Activated T-cell treated with anti-CD3 and anti-CD28 coated beads for 4 hours (primary cell): ENCODE measurements around the gene ZFYVE9.
A peak's percentile ranks its signal among the peaks of the same experiment; 100 is the strongest.
"Not testable (repeated sequence)": the region's sequence is repeated elsewhere in the genome, so short reads cannot be mapped to it uniquely, and the experiment has no call there.

Experiments used
- DNase-seq: peaks from one replicate; pipeline ENCODE4 v3.0.0-alpha.2; 2020

The ZFYVE9 gene, protein sequence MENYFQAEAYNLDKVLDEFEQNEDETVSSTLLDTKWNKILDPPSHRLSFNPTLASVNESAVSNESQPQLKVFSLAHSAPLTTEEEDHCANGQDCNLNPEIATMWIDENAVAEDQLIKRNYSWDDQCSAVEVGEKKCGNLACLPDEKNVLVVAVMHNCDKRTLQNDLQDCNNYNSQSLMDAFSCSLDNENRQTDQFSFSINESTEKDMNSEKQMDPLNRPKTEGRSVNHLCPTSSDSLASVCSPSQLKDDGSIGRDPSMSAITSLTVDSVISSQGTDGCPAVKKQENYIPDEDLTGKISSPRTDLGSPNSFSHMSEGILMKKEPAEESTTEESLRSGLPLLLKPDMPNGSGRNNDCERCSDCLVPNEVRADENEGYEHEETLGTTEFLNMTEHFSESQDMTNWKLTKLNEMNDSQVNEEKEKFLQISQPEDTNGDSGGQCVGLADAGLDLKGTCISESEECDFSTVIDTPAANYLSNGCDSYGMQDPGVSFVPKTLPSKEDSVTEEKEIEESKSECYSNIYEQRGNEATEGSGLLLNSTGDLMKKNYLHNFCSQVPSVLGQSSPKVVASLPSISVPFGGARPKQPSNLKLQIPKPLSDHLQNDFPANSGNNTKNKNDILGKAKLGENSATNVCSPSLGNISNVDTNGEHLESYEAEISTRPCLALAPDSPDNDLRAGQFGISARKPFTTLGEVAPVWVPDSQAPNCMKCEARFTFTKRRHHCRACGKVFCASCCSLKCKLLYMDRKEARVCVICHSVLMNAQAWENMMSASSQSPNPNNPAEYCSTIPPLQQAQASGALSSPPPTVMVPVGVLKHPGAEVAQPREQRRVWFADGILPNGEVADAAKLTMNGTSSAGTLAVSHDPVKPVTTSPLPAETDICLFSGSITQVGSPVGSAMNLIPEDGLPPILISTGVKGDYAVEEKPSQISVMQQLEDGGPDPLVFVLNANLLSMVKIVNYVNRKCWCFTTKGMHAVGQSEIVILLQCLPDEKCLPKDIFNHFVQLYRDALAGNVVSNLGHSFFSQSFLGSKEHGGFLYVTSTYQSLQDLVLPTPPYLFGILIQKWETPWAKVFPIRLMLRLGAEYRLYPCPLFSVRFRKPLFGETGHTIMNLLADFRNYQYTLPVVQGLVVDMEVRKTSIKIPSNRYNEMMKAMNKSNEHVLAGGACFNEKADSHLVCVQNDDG (N-terminal part only)

DNA sequence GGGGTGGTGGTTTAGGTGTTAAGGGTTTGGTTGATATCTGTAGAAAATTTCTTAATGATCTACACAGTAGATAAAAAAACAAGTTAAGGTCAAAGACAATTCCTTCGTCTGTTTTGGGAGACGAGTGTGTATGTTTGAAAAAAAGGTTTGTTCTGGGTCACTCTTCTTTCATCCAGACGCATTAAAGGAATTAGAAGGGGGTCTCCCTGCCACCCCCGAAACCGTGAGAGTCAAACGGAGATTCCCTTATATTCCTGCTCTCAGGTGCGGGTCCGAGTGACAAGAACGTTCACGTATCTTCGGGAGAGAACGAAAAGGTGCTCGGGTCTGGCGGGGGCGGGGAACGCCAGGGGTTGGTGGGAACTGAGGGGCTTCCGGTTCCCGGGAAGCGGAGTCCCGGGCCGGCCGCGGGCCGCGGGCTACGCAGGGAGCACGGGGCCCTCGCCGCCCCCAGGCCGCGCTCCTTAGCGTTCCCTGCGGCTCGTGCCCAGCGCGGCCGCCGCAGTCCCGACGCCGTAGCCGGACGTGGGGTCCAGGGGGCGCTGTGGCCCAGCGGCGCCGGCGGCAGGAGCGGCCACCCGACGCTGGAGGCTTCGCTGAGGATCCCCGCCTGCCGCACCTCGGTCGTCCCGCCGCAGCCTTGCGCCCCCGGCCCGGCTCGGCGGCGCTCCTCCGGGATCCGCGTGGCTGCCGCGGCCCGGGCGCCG lies at the start of gene ZFYVE9:
Gene ZFYVE9 (plus strand): TSS at position 577 of the 707 bp plus-strand sequence. CDS start 91,118 bp downstream, outside the sequence.
- DNase-seq = peak; percentile 47

DNA sequence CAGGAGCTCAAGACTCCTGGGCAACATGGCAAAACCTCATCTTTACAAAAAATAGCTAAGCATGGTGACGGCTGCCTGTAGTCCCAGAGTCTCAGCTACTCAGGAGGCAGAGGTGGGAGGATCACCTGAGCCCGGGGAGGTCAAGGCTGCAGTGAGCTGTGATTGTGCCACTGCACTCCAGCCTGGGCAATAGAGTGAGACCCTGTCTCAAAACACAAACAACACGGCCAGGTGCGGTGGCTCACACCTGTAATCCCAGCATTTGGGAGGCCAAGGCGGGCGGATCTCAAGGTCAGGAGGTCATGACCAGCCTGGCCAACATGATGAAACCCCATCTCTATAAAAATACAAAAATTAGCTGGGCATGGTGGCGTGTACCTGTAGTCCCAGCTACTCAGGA lies 47.6 kb upstream of the ZFYVE9 start:
- not testable (repeated sequence) for DNase-seq

DNA sequence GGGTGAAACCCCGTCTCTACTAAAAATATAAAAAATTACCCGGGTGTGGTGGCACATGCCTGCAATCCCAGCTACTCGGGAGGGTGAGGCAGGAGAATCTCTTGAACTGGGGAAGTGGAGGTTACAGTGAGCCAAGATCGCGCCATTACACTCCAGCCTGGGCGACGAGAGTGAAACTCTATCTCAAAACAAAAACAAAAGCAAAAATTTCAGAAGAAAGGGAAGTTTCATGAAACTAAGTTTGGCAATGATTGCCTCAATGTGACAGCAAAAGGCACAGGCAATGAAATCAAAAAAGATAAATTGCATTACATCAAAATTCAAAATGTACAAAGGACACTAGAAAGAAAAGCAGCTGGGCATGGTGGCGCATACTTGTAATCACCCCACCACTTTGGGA lies 45.7 kb upstream of the ZFYVE9 start:
- no peak for DNase-seq

DNA sequence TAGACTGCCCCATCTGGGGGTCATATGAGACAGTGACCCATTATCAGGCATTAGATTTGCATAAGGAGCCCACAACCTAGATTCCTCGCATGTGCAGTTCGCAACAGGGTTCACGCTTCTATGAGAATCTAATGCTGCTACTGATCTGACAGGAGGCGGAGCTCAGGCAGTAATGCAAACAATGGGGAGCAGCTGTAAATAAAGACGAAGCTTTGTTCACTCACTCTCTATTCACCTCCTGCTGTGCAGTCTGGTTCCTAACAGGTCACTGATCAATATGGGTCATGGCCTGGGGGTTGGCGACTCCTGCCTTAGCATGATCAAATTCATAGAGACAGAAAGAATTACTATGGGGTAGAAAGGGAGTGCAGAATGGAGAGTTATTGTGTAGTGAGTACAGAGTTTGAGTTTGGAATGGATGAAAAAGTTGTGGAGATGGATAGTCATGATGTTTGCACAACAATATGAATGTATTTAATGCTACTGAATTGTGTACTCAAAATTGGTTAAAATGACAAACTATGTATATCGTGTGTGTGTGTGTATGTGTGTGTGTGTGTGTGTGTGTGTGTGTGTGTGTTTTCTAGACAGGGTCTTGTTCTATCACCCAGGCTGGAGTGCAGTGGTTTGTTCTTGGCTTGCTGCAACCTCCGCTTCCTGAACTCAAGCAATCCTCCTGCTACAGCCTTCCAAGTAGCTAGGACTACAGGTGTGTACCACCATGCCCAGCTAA lies 43.6 kb upstream of the ZFYVE9 start:
- DNase-seq = no peak

DNA sequence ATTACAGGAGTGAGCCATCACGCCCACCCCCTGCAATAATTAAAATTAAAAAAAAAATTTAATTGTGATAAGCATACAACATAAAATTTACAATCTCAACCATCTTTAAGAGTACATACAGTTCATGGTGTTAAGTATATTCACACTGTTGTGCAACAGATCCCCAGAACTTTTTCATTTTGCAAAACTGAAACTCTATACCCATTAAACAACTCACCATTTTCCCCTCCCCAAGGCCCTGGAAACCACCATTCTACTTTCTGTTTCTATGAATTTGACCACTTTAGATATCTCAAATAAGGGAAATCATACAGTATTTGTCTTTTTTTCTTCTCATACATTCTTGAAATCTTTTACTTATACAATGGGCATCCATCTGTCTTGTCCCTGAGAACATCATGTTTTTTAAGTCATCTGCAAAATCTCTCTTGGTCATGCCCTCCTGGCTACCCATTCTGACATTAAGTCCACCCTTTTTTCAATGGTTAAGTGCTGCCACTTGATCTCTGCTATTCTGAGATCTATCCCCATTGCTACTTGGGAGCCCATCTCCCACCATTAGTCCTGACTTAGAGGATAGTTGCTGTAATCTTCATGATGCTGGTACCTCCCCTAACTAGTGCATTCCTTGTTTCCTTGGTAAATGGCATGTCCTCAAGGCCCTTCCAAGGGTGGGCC lies 39.4 kb upstream of the ZFYVE9 start:
- DNase-seq = no peak

DNA sequence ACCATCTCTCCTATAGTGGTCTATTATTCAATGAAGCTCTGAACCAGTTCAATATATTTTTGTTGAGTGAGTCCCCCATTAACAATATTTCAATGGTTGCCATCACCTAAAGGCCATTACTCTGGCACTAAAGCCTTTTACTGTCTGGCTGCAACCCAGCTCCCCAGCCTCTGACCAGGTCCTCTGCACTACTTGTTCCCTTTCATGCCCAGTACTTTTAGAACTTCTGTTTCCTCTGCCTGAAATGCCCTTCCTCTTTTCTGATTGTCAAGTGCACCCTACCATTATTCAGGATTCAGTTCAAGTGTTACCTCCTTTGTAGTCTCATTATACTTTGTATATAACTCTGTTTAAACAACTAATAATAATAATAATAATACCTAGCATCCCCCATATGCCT lies 30.4 kb upstream of the ZFYVE9 start:
- DNase-seq = no peak

DNA sequence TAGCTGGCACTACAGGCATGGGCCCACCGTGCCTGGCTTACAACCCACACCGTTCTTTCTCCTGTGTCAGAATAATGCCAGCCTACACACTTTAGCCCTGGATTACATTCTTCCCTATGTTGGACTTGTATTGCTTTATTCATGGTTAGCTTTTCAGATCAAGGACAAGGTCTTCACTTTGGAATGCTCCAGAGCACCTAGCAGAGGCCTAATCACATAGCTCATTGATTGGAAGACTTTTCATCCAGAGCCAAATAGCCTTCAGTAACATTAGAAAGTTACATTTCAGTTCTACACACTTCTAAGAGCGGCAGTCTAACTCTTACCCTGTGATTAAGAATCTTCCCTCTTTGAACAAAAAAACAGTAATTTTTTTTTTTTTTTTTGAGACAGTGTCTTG lies 29.4 kb upstream of the ZFYVE9 start:
- no peak for DNase-seq

DNA sequence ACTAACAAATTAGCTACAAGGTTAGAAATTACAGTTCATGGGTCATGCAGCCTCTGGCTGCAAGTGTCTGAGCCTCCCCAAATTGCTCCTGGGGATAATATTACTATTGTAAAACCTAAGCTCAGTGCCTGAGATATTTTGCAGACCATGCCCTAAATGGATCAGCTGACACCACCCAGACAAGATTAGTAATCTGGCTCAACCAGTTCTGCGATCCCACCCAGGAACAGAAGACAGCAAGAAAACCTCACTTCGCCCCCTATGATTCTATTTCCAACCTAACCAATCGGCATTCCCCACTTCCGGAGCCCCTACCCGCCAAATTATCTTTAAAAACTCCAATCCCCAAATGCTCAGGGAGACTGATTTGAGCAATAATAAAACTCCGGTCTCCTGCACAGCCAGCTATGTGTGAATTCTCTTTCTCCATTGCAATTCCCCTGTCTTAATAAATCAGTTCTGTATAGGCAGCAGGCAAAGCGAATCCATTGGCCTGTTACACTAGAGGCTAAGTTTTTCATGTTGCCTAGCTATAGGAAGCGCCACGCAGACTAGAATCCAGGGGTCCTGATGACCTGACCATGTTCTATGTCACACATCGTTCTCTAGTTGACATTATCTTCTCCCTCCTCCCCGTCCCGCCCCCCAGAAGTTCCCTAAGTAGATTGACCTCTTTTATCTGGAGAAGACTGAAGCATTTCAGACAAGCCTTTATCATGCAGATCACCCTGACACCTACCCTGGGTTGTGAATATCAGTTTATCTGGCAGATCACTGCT lies 22.4 kb upstream of the ZFYVE9 start:
- DNase-seq = no peak

DNA sequence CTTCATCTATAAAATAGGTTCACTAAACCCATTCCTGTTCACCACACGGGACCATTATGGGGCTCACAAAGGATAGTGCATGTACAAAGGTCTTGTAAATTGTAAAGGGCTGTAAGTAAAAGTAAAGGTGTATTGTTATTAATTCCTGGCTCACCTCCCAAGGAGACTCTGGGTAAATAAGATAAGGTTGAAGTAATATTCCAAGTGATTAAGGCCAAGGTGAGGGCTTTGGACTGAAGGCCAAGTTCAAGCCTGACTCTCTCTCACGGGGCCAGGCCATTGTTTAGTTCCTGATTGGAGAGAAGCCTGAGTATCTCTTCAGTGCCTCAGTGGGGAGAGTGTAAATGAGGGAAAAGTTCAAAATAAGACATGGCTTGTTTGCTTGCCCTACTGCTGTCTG lies 19.5 kb upstream of the ZFYVE9 start:
- DNase-seq = no peak

DNA sequence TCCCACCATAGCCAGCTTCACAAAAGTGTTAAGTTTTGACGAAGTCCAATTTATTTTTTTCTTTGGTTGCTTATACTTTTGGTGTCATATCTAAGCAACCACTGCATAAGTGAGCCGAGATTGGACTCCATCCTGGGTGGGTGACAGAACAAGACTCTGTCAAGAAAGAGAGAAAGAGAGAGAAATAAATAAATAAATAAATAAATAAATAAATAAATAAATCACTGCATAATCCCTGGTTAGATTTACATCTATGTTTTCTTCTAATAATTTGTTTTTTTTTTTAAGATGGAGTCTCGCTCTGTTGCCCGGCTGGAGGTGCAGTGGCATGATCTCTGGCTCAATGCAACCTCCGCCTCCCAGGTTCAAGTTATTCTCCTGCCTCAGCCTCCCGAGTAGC lies 18.3 kb upstream of the ZFYVE9 start:
- no peak for DNase-seq

DNA sequence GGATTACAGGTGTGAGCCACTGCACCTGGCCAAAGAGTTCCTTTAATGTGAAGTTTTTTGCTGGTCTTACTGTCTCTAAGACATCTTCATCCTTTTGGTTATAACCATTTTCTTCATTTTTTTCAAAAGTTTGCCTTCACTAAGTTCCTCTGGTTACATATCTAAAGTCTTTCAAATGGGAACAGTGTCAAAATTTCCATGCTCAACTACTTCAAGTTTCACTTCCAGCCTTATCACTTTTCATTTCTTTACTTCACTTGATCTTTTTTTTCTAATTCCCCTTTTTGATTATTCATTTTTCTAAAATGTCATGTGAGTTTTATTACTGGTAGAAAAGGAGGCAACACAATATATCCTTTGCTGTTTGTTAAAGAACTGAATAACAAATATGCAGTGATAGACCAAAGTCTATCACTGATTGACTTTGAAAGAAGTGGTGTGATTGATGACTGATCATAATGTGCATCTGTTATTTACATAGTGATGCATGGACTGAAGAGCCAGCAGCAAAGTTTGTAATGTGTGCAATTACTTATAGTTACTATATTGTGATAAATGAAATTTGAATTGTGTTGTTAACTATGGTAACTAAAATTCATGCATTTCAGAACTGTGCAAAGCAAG lies 16.0 kb upstream of the ZFYVE9 start:
- DNase-seq = no peak

DNA sequence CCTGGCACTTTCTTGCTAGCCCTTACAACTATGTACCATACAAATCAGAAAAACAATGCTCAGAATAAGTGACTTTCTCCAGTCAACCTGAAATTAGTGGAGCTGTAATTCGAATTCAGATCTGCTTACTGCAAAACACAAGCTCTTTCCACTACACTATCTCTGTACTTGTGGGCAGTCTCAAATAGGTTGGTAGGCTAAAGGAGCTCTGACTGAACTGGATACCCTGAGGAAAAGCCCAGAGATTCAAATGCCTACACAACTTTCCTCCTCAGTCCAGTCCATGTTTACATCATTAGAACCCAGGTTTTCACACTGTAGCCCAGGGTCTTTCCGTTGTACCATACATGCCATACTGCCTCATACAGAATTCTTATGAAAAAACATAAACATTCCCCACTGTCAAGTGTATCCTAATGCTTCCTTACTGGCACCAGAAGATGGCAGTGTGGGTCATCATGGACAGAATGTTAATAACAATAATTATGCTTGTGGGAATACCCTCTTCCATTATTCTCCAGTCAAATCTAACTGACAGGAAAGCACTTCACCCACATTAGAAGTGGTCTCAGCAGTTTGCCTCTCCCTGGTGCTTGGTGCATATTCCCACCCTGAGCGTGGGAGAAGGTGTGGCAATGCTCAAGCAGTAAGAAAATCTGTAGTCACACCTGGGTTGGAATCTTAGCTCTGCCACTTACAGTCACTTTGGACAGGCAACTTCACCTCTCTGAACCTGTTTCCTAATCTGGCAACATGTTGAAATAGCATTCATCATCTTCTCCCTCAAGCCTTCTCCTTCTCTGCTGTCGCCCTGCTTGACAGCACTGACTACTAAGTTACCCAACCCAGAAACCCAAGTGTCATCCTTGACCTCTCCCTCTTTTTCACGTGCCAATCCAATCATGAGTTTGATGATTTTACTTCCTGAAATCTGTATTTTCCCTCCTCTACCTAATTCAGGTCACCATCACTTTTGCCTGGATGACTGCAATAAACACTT lies 14.4 kb upstream of the ZFYVE9 start:
- DNase-seq = no peak

DNA sequence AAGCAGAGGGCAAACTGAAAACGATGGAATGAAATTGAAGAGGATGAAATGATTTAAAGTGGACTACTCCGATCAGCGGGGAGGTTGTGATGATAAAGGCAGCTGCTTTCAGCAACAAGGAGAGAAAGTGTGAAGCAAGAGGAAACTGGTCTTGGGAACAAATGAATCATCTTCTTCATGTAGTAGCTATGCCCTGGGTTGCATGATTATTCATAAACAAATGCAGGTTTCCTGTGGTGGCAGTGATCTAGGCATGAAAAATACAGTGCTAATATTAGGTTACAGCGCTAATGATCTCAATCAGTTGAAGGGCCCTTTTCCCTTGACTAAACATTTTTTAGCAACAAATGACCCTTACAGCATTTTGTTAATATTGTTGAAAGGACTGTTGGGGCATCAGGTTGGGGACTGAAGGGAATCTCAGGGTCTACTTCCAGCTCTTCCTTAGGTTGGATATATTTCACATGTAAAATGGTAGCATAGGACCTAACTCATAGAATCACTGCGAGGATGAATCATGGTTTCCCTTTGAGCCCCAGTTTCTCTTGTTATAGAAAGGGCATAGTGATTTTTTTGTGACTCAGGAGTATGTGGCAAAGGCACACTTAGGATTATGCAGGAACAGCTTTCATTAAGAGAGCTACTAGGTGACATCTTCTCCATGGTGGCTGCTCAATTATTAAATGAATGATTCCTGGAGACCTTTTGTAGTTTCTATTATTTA lies 1.9 kb upstream of the ZFYVE9 start:
- DNase-seq = peak; percentile 18

DNA sequence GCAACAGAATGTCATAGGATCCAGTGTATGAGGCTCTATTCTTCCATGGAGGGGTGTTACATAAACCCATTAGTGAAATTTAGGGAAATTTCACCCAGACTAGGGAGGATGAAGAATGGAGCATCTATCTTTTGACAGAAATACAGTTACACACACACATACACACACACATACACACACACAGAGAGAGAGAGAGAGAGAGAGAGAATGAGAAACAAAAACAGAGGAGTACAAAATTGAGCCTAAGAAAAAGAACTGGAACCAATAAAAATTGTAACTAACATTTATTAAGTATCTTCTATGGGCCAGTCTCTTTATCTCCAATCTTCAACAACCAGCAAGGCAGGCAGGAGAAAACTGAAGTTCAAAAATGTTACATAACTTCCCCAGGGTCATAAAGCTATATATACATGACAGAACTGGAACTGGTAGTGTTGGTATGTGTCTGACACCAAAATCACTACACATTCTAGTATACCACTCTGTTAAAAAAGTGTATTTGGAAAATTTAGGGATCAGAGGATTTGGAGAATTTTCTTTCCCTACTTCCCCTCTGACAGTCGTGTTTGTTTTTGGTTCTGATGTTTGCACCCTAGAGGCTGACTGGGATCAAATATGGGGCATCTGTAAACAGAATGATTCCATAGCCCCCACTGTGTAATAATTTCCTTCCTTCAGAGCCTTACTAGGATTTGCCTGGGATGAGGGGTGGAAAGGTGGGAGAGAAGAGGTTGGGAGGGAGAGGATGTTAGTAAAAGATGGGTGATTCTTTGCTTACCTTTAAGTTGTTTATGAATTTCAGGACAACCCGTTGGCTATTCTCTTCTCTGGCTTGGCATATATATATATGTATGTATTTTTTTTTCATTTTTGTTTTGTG lies 1.0 kb upstream of the ZFYVE9 start:
- DNase-seq = no peak

DNA sequence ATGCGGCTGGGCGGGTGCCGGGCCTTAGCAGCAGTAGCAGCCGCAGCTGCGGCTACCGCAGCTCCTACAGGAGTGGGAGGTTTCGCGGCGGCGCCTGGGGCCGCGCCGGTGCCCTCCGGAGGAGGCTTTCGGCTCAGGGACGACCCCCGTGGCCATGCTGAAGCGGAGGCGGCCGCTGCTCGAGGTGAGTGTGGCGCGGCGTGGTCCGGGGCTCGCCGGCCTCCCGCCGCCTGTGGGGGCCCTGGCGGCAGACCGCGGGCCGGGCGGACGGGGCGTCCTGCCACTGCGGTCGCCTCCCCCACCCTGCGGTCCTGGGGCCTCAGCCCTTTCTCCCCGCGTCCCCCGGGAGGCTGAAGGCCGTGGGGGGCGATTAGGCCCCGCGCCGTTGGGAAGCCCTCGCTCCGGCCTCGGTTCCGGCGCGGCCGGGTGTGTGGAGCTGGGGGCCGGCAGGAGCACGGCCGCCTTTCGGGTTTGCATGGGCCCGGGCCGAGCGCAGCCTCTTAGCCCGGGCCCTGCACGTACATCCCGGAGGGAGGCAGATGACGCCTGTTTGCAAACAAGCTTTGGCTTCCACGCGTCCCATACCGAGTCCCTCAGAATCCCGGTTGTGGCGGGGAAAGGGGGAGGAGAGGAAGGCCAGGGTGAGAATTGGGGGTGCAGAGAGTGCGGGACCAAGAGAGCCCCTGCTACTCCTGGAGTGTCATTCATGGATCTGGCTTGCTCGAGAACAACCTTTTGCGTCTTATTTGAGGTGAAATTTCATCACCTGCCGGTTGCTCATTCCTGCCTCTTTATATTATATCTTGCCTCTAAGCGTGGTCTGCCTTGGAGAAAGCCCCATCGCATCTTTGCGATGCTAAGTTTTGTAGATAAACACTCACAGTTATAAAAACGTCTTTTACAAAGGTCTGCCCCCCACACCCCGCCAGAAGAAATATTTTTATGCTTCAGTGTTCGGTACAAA lies 613 bp downstream of the ZFYVE9 start:
- peak; percentile 4 for DNase-seq

DNA sequence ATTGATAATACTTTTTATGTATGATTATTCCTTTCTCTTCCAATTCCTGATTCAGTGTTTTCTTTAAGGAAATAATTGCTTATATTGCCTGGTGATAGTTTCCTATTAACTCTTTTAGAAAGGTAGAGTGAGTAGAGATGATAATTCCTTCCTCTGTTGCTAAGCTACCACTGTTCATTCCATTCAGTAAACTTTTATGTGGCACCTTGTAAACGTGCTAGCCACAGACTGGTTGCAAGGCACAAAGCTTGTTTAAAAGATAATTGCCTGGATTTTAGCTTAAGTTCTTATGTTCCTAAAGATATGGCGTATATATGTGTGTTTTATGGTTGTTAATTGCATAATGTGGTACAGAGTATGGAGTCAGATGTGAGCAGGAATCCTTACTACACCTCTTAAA lies 3.2 kb downstream of the ZFYVE9 start:
- no peak for DNase-seq
